ENCODE data around the gene SSTR5.

SSTR5 gene

GRCh38 chr16:1056196-1056595, 16.4 kb upstream of the SSTR5 start:
- no peak for DNase-seq

GRCh38 chr16:1057252-1057932, 15.2 kb upstream of the SSTR5 start:
- no peak for DNase-seq

GRCh38 chr16:1058216-1058615, 14.3 kb upstream of the SSTR5 start:
- DNase-seq = no peak

- DNase-seq = no peak
These were observed 13.2 kb upstream of the SSTR5 start for GRCh38 chr16:1059310-1059709.

- no peak for DNase-seq
These were observed 11.9 kb upstream of the SSTR5 start for GRCh38 chr16:1060416-1061340.

GRCh38 chr16:1061769-1062505, 10.6 kb upstream of the SSTR5 start:
- no peak for DNase-seq

GRCh38 chr16:1062895-1063294, 9.7 kb upstream of the SSTR5 start:
- DNase-seq = no peak

GRCh38 chr16:1063728-1064127, 8.8 kb upstream of the SSTR5 start:
- no peak for DNase-seq

- DNase-seq = no peak
These were observed 6.9 kb upstream of the SSTR5 start for GRCh38 chr16:1065469-1066128.

- no peak for DNase-seq
These were observed 5.9 kb upstream of the SSTR5 start for GRCh38 chr16:1066584-1067172.

- DNase-seq = no peak
These were observed 4.9 kb upstream of the SSTR5 start for GRCh38 chr16:1067629-1068028.

GRCh38 chr16:1068451-1068850, 4.1 kb upstream of the SSTR5 start:
- DNase-seq = no peak

- no peak for DNase-seq
These were observed 3.4 kb upstream of the SSTR5 start for GRCh38 chr16:1069154-1069553.

- DNase-seq = no peak
These were observed 2.3 kb upstream of the SSTR5 start for GRCh38 chr16:1070084-1070863.

GRCh38 chr16:1070864-1071408, 1.6 kb upstream of the SSTR5 start:
- no peak for DNase-seq

- DNase-seq = no peak
These were observed 854 bp upstream of the SSTR5 start for GRCh38 chr16:1071561-1072225.

GRCh38 chr16:1073262-1073558, 663 bp downstream of the SSTR5 start:
- no peak for DNase-seq

GRCh38 chr16:1073566-1074378, 1.2 kb downstream of the SSTR5 start:
- no peak for DNase-seq

- no peak for DNase-seq
These were observed 1.8 kb downstream of the SSTR5 start for GRCh38 chr16:1074379-1074649.

- DNase-seq = no peak
These were observed 3.0 kb downstream of the SSTR5 start for GRCh38 chr16:1075546-1075945.

Data from NCI-H187 treated with DMSO at 0.1 percent for 48 hours (cell line).